Measurements from ENCODE around the gene GRID2.

GRID2 gene

GRCh38 chr4:92606227-92606626 lies 302.5 kb downstream of the GRID2 start:
- ATAC-seq, result no peak
- no peak for TF ChIP-seq GLIS3 (CRISPR knock-in tag; IDR thresholded peaks at IDR 0.05)

DNA sequence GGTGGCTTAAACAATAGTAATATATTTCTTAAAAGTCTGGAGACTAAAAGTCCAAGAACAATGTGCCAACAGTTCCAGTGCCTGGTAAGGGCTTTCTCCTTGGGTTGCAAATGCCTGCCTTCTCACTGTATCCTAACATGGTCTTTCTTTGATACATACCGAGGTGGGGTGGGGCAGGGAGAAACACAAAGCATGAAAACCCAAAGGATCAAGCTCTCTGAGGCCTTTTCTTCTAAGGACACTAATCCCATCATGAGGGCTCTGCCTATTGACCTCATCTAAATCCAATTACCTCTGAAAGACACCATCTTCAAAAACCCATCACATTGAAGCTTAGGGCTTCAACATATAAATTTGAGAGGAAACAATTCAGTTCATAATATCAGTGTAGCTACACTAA lies 311.3 kb downstream of the GRID2 start:
- no peak for TF ChIP-seq CSDC2 (CRISPR knock-in tag; IDR thresholded peaks at IDR 0.05)
- no peak for TF ChIP-seq OSR1 (CRISPR knock-in tag; IDR thresholded peaks at IDR 0.05)
- TF ChIP-seq, protein P1, sequence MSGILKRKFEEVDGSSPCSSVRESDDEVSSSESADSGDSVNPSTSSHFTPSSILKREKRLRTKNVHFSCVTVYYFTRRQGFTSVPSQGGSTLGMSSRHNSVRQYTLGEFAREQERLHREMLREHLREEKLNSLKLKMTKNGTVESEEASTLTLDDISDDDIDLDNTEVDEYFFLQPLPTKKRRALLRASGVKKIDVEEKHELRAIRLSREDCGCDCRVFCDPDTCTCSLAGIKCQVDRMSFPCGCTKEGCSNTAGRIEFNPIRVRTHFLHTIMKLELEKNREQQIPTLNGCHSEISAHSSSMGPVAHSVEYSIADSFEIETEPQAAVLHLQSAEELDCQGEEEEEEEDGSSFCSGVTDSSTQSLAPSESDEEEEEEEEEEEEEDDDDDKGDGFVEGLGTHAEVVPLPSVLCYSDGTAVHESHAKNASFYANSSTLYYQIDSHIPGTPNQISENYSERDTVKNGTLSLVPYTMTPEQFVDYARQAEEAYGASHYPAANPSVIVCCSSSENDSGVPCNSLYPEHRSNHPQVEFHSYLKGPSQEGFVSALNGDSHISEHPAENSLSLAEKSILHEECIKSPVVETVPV (CRISPR knock-in tag; IDR thresholded peaks at IDR 0.05), result no peak
- TF ChIP-seq ZNF70 (CRISPR knock-in tag; IDR thresholded peaks at IDR 0.05), result no peak
- TF ChIP-seq PPARA (CRISPR knock-in tag; IDR thresholded peaks at IDR 0.05; ENCODE audit: borderline replicate concordance), result no peak
- TF ChIP-seq POU6F1 (CRISPR knock-in tag; IDR thresholded peaks at IDR 0.05; ENCODE audit: borderline replicate concordance, low read depth), result no peak
- TF ChIP-seq BACH2 (CRISPR knock-in tag; IDR thresholded peaks at IDR 0.05; ENCODE audit: borderline replicate concordance), result no peak
- TF ChIP-seq ZFP30 (CRISPR knock-in tag; IDR thresholded peaks at IDR 0.05), result no peak
- TF ChIP-seq ZNF8 (CRISPR knock-in tag; IDR thresholded peaks at IDR 0.05), result no peak
- ATAC-seq, result no peak

GRCh38 chr4:92618968-92619367 lies 315.2 kb downstream of the GRID2 start:
- ATAC-seq, result no peak
- no peak for TF ChIP-seq GLIS3 (CRISPR knock-in tag; IDR thresholded peaks at IDR 0.05)
- no peak for TF ChIP-seq ZNF8 (CRISPR knock-in tag; IDR thresholded peaks at IDR 0.05)

DNA sequence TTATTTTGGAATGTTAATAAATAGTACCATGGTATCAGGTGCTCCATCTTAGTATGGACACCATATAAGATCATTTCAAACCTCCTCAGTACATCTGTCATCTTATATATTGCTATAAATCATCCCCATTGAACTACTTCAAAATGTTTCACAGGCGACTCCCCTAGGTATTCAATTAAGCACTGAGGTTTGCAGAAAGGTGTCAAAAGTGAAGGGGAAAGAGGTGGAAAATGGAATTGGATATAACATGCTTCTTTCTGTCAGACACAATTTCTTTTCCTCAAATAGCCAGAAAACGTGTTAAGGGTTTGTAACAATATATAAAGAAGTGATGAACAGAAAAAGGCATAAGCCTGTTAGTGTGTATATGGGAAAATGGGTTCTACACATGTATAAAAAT lies 325.5 kb downstream of the GRID2 start:
- no peak for ATAC-seq
- TF ChIP-seq, protein P1 (CRISPR knock-in tag; IDR thresholded peaks at IDR 0.05), result no peak
- TF ChIP-seq ZNF70 (CRISPR knock-in tag; IDR thresholded peaks at IDR 0.05), result no peak
- no peak for TF ChIP-seq GLIS3 (CRISPR knock-in tag; IDR thresholded peaks at IDR 0.05)
- TF ChIP-seq ZC3H10 (CRISPR knock-in tag; IDR thresholded peaks at IDR 0.05), result no peak
- no peak for TF ChIP-seq POU6F1 (CRISPR knock-in tag; IDR thresholded peaks at IDR 0.05; ENCODE audit: borderline replicate concordance, low read depth)
- no peak for TF ChIP-seq PPARA (CRISPR knock-in tag; IDR thresholded peaks at IDR 0.05; ENCODE audit: borderline replicate concordance)
- no peak for TF ChIP-seq OSR1 (CRISPR knock-in tag; IDR thresholded peaks at IDR 0.05)
- no peak for TF ChIP-seq ESRRG (CRISPR knock-in tag; IDR thresholded peaks at IDR 0.05)
- TF ChIP-seq BACH2 (CRISPR knock-in tag; IDR thresholded peaks at IDR 0.05; ENCODE audit: borderline replicate concordance), result no peak
- TF ChIP-seq TCF4 (CRISPR knock-in tag; IDR thresholded peaks at IDR 0.05; ENCODE audit: borderline replicate concordance), result no peak
- TF ChIP-seq TSHZ2 (CRISPR knock-in tag; IDR thresholded peaks at IDR 0.05), result no peak
- no peak for TF ChIP-seq ZFP3 (CRISPR knock-in tag; IDR thresholded peaks at IDR 0.05)
- TF ChIP-seq, protein P2, sequence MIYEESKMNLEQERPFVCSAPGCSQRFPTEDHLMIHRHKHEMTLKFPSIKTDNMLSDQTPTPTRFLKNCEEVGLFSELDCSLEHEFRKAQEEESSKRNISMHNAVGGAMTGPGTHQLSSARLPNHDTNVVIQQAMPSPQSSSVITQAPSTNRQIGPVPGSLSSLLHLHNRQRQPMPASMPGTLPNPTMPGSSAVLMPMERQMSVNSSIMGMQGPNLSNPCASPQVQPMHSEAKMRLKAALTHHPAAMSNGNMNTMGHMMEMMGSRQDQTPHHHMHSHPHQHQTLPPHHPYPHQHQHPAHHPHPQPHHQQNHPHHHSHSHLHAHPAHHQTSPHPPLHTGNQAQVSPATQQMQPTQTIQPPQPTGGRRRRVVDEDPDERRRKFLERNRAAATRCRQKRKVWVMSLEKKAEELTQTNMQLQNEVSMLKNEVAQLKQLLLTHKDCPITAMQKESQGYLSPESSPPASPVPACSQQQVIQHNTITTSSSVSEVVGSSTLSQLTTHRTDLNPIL (CRISPR knock-in tag; IDR thresholded peaks at IDR 0.05; ENCODE audit: low read depth), result no peak

All from SK-N-SH treated with all-trans-retinoic acid at 6 μM for 48 hours (cell line).